Measurements from ENCODE around the gene SNX1.

DNA sequence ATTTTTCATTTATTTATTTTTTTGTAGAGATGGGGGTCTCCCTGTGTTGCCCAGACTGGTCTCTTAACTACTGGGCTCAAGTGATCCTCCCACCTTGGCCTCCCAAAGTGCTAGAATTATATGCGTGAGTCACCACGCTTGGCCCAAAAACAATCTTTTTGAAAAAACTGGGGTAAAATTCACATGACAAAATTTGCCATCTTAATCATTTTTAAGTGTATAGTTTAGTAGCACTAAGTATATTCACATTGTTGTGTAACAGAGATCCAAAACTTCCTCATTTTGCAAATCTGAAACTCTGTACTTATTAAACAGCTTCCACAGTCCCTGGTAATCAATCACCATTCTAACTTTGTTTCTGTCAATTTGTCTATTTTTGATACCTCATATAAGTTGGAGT lies 5.2 kb downstream of the SNX1 start:
- TF ChIP-seq, protein P1, sequence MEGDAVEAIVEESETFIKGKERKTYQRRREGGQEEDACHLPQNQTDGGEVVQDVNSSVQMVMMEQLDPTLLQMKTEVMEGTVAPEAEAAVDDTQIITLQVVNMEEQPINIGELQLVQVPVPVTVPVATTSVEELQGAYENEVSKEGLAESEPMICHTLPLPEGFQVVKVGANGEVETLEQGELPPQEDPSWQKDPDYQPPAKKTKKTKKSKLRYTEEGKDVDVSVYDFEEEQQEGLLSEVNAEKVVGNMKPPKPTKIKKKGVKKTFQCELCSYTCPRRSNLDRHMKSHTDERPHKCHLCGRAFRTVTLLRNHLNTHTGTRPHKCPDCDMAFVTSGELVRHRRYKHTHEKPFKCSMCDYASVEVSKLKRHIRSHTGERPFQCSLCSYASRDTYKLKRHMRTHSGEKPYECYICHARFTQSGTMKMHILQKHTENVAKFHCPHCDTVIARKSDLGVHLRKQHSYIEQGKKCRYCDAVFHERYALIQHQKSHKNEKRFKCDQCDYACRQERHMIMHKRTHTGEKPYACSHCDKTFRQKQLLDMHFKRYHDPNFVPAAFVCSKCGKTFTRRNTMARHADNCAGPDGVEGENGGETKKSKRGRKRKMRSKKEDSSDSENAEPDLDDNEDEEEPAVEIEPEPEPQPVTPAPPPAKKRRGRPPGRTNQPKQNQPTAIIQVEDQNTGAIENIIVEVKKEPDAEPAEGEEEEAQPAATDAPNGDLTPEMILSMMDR (IDR thresholded peaks at IDR 0.05; ENCODE audit: low read depth, low read length), result no peak
- TF ChIP-seq POLR2A (IDR thresholded peaks at IDR 0.05; ENCODE audit: extremely low read depth, insufficient read length) (no peak), MYC (IDR thresholded peaks at IDR 0.05; ENCODE audit: low read depth, low read length) (no peak)
- TF ChIP-seq, protein P2, sequence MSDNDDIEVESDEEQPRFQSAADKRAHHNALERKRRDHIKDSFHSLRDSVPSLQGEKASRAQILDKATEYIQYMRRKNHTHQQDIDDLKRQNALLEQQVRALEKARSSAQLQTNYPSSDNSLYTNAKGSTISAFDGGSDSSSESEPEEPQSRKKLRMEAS (IDR thresholded peaks at IDR 0.05; ENCODE audit: low read depth, low read length), result no peak
